SH-SY5Y (cell line): ENCODE results near the gene ARHGDIB.

Experiments
- GATA2 ChIP-seq: IDR thresholded peaks from 2 replicates; pipeline ENCODE4 v1.6.1; 2011; ENCODE audit warnings: mild to moderate bottlenecking, low read depth, low read length
- GATA3 ChIP-seq: IDR thresholded peaks from 2 replicates; pipeline ENCODE4 v1.6.1; 2011; ENCODE audit warnings: low read depth, mild to moderate bottlenecking, low read length, moderate library complexity

DNA sequence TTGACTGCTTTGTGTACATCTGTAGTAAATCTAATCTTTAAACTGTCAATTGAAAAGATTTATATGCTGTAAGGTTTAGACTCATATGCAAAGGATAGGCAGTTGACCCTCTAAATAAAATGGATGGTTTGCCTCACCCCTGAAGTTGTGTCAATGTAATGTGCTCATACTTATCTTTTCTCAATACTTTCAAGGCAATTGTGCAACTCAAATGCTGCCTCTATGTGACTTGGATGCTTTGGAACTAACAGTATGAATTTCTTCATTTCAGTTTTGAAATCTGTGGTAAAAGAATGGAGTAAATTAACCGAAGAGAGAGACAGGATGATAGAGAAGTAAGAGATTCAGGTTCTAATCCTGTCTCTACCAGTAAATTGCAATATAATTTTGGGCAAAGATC is 21.2 kb upstream of the ARHGDIB start:
- no peak for TF ChIP-seq GATA3
- TF ChIP-seq GATA2, result no peak
